Lower leg skin (tissue), 4 donors: Measurements from ENCODE around the gene CDH13. TPM values are rescaled to one million over a fixed set of nuclear protein-coding genes. Genes with fewer than 3 reads are reported as not detected.

ENCODE experiments used
- DNase-seq, 2 donors: peaks; one replicate each; pipeline ENCODE4 v3.0.0-alpha.2; 2019; ENCODE audit warnings: low spot score in 2 of 2
- H3K4me3 ChIP-seq: fragments of 200-600 bp; sonication (generic); 2 replicates; pipeline ENCODE4 v1.5.1; 2017; ENCODE audit warnings: mild to moderate bottlenecking, low read depth; ENCODE audit not compliant: poor library complexity, severe bottlenecking
- CTCF ChIP-seq, 3 donors: fragments of 450-650 bp; IDR thresholded peaks; one replicate each; pipeline ENCODE4 v1.5.1; 2016; ENCODE audit warnings: antibody characterized with exemption in 3 of 3, mild to moderate bottlenecking in 3 of 3, moderate library complexity in 2 of 3
- POLR2A ChIP-seq, 2 donors: fragments of 450-650 bp; IDR thresholded peaks; one replicate each; pipeline ENCODE4 v1.6.1; 2016 to 2017; ENCODE audit warnings: antibody characterized with exemption in 2 of 2, mild to moderate bottlenecking in 1 of 2, moderate library complexity in 1 of 2
- WGBS, 2 donors: methylation state at CpG; one replicate each; pipeline ENCODE4 v1.1.5; 2018; 5-methylcytosine and 5-hydroxymethylcytosine counted together
- intact Hi-C: fragments of 100-400 bp; cut with DNase I; formaldehyde crosslinking; loops from one replicate; pipeline ENCODE4 v1.15.0; 2023; ENCODE audit warnings: low total_unique reads
- total RNA-seq, 4 donors: library from RNA; depleted of rRNA; stranded (reverse); fragments of >200 nt; gene quantifications; one replicate each; pipeline ENCODE4 v1.1.0, GENCODE V29; 2016

The CDH13 gene
- total RNA-seq, 4 donors from 2014 or later: 102 to 246 (median 155) TPM

GRCh38 chr16:83623091-83623730 lies 996.4 kb downstream of the CDH13 start:
- TF ChIP-seq CTCF (IDR thresholded peaks at IDR 0.05) (no peak), POLR2A (IDR thresholded peaks at IDR 0.05) (no peak)
- 69 to 70% methylated on average over 17 of the region's 17 CpGs for WGBS, 2 donors
- intact Hi-C loops: no loop called here
- no peak overlapping the region for H3K4me3 ChIP-seq
- DNase-seq: no peak

GRCh38 chr16:83623892-83624291 lies 997.1 kb downstream of the CDH13 start:
- no peak for TF ChIP-seq CTCF (IDR thresholded peaks at IDR 0.05)
- TF ChIP-seq POLR2A (IDR thresholded peaks at IDR 0.05): no peak
- DNase-seq: no peak
- intact Hi-C loops: no loop called here
- WGBS, 2 donors: 75 to 78% methylated on average over 6 of the region's 6 CpGs
- H3K4me3 ChIP-seq: no peak overlapping the region

DNA sequence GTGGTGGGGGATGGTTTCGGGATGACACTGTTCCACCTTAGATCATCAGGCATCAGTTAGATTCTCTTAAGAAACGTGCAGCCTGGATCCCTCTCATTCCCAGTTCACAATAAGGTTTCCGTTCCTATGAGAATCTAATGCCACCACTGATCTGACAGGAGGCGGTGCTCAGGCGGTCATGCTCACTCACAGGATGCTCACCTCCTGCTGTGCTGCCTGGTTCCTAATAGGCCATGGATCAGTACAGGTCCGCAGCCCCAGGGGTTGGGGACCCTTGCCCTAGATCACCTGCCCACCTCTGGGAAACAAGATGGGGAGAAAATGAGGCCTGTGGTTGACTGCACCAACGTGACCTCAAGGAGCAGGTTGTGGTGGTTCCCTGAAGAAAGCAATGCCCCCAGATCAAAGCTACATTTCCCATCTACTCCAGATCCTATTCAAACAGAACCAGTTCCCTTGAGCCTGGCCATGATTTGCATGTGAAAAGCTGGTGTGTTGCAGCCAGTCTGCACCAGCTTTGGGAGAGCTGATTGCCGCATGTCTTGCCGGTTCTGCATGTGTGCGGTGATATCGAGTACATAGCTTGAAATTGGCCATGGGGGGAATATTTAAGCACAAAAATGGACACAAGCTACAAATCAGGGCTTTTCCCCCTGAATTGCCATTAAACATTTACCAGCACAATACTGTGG lies 997.8 kb downstream of the CDH13 start:
- TF ChIP-seq CTCF (IDR thresholded peaks at IDR 0.05): no peak
- DNase-seq: no peak
- H3K4me3 ChIP-seq: no peak overlapping the region
- intact Hi-C loops: no loop called here
- 90 to 95% methylated on average over 11 of the region's 11 CpGs for WGBS, 2 donors

GRCh38 chr16:83626204-83626603 lies 999.4 kb downstream of the CDH13 start:
- 96 to 97% methylated on average over 13 of the region's 13 CpGs for WGBS, 2 donors
- no peak overlapping the region for H3K4me3 ChIP-seq
- peak in 1 of 2 donors; percentile 3 for DNase-seq
- TF ChIP-seq POLR2A (IDR thresholded peaks at IDR 0.05): no peak
- no peak for TF ChIP-seq CTCF (IDR thresholded peaks at IDR 0.05)
- intact Hi-C loops: no loop called here

- intact Hi-C loops: no loop called here
- TF ChIP-seq CTCF (IDR thresholded peaks at IDR 0.05): no peak
- no peak for TF ChIP-seq POLR2A (IDR thresholded peaks at IDR 0.05)
- 88 to 95% methylated on average over 13 of the region's 13 CpGs for WGBS, 2 donors
- no peak overlapping the region for H3K4me3 ChIP-seq
- no peak for DNase-seq
These were observed 999.9 kb downstream of the CDH13 start for GRCh38 chr16:83626676-83627075.
